Neuron (in vitro differentiated cells): ENCODE results near the gene RGP1.

Source experiments
- H2AFZ ChIP-seq: one replicate; pipeline ENCODE4 v1.6.1; 2013; ENCODE audit warnings: low read depth, mild to moderate bottlenecking, inconsistent platforms, low read length, moderate library complexity
- H3K27me3 ChIP-seq: one replicate; pipeline ENCODE4 v1.6.1; 2013; ENCODE audit warnings: low read length; ENCODE audit not compliant: insufficient read depth
- H3K36me3 ChIP-seq: one replicate; pipeline ENCODE4 v1.6.1; 2013; ENCODE audit warnings: low read length; ENCODE audit not compliant: insufficient read depth
- H3K4me1 ChIP-seq: one replicate; pipeline ENCODE4 v1.6.1; 2013; ENCODE audit warnings: low read length; ENCODE audit not compliant: insufficient read depth
- H3K4me3 ChIP-seq: 2 replicates; pipeline ENCODE4 v1.5.1; 2013; ENCODE audit warnings: mild to moderate bottlenecking, low read length, moderate library complexity
- H3K9me3 ChIP-seq: one replicate; pipeline ENCODE4 v1.6.1; 2013; ENCODE audit warnings: low read length

The RGP1 gene

GRCh38 chr9:35748858-35749514, at the start of gene RGP1, which contains the start of gene GBA2:
Gene RGP1, plus strand, starts transcription at chr9:35749287. Its CDS starts 469 bp downstream, at chr9:35749756.
Gene GBA2, minus strand, starts transcription at chr9:35749228. Its CDS starts 524 bp downstream, at chr9:35748704.
- peaks cover 49% of the 10 kb centered on the region for H3K36me3 ChIP-seq
- peak within 1 kb of the TSS; percentile 96 for H3K4me3 ChIP-seq
- H3K9me3 ChIP-seq, result no peaks in the 10 kb centered on the region
- peak within 1 kb of the TSS; percentile 88 for H2AFZ ChIP-seq
- H3K4me1 ChIP-seq, result peaks cover 35% of the 10 kb centered on the region
- no peaks in the 10 kb centered on the region for H3K27me3 ChIP-seq

GRCh38 chr9:35700031-35700430, 49.1 kb upstream of the RGP1 start:
- no peaks in the 10 kb centered on the region for H3K27me3 ChIP-seq
- no peaks in the 10 kb centered on the region for H3K4me1 ChIP-seq
- no peaks in the 10 kb centered on the region for H3K9me3 ChIP-seq
- peaks cover 85% of the 10 kb centered on the region for H3K36me3 ChIP-seq
- H2AFZ ChIP-seq, result no peak overlapping the region
- no peak overlapping the region for H3K4me3 ChIP-seq

- H3K36me3 ChIP-seq, result peaks cover 92% of the 10 kb centered on the region
- no peak overlapping the region for H3K4me3 ChIP-seq
- no peaks in the 10 kb centered on the region for H3K9me3 ChIP-seq
- no peaks in the 10 kb centered on the region for H3K27me3 ChIP-seq
- H2AFZ ChIP-seq, result no peak overlapping the region
- no peaks in the 10 kb centered on the region for H3K4me1 ChIP-seq
Observed at GRCh38 chr9:35700942-35701341, 48.1 kb upstream of the RGP1 start.

GRCh38 chr9:35702696-35703095, 46.4 kb upstream of the RGP1 start:
- Histone ChIP-seq H3K27me3 (no peaks in the 10 kb centered on the region), H3K4me3 (no peak overlapping the region), H3K4me1 (no peaks in the 10 kb centered on the region), H3K36me3 (peaks cover 97% of the 10 kb centered on the region), H3K9me3 (no peaks in the 10 kb centered on the region), H2AFZ (no peak overlapping the region)

- Histone ChIP-seq H3K9me3 (no peaks in the 10 kb centered on the region), H3K36me3 (peaks cover 96% of the 10 kb centered on the region), H2AFZ (no peak overlapping the region), H3K4me3 (no peak overlapping the region), H3K4me1 (no peaks in the 10 kb centered on the region), H3K27me3 (no peaks in the 10 kb centered on the region)
Observed at GRCh38 chr9:35703906-35704672, 45.0 kb upstream of the RGP1 start.

GRCh38 chr9:35705372-35705771, 43.7 kb upstream of the RGP1 start:
- Histone ChIP-seq H3K4me3 (no peak overlapping the region), H3K36me3 (peaks cover 89% of the 10 kb centered on the region)

GRCh38 chr9:35705836-35706430, 43.2 kb upstream of the RGP1 start:
- H3K4me1 ChIP-seq, result no peaks in the 10 kb centered on the region
- no peaks in the 10 kb centered on the region for H3K9me3 ChIP-seq
- no peaks in the 10 kb centered on the region for H3K27me3 ChIP-seq
- H2AFZ ChIP-seq, result no peak overlapping the region
- no peak overlapping the region for H3K4me3 ChIP-seq
- H3K36me3 ChIP-seq, result peaks cover 89% of the 10 kb centered on the region

More at GRCh38 chr9:35705372-35705771, 43.7 kb upstream of the RGP1 start:
- Histone ChIP-seq H3K9me3 (no peaks in the 10 kb centered on the region), H2AFZ (no peak overlapping the region), H3K27me3 (no peaks in the 10 kb centered on the region), H3K4me1 (no peaks in the 10 kb centered on the region)

- no peaks in the 10 kb centered on the region for H3K9me3 ChIP-seq
- peaks cover 90% of the 10 kb centered on the region for H3K36me3 ChIP-seq
- no peaks in the 10 kb centered on the region for H3K27me3 ChIP-seq
- no peak overlapping the region for H2AFZ ChIP-seq
- no peak overlapping the region for H3K4me3 ChIP-seq
- no peaks in the 10 kb centered on the region for H3K4me1 ChIP-seq
Observed at GRCh38 chr9:35706951-35707350, 42.1 kb upstream of the RGP1 start.

GRCh38 chr9:35708146-35708545, 40.9 kb upstream of the RGP1 start:
- Histone ChIP-seq H3K4me3 (no peak overlapping the region), H3K4me1 (no peaks in the 10 kb centered on the region), H3K27me3 (no peaks in the 10 kb centered on the region), H2AFZ (no peak overlapping the region), H3K36me3 (peaks cover 90% of the 10 kb centered on the region), H3K9me3 (no peaks in the 10 kb centered on the region)

- Histone ChIP-seq H3K4me3 (no peak overlapping the region), H3K9me3 (no peaks in the 10 kb centered on the region), H3K27me3 (no peaks in the 10 kb centered on the region), H2AFZ (no peak overlapping the region), H3K4me1 (no peaks in the 10 kb centered on the region), H3K36me3 (peaks cover 84% of the 10 kb centered on the region)
Observed at GRCh38 chr9:35710818-35711500, 38.1 kb upstream of the RGP1 start.

- Histone ChIP-seq H3K4me1 (no peaks in the 10 kb centered on the region), H3K36me3 (peaks cover 84% of the 10 kb centered on the region), H3K27me3 (no peaks in the 10 kb centered on the region), H2AFZ (no peak overlapping the region), H3K4me3 (no peak overlapping the region), H3K9me3 (no peaks in the 10 kb centered on the region)
Observed at GRCh38 chr9:35711501-35712428, 37.3 kb upstream of the RGP1 start.

- H3K36me3 ChIP-seq, result peaks cover 84% of the 10 kb centered on the region
- H2AFZ ChIP-seq, result no peak overlapping the region
- no peaks in the 10 kb centered on the region for H3K27me3 ChIP-seq
- no peaks in the 10 kb centered on the region for H3K9me3 ChIP-seq
- H3K4me1 ChIP-seq, result no peaks in the 10 kb centered on the region
- H3K4me3 ChIP-seq, result no peak overlapping the region
Observed at GRCh38 chr9:35712762-35713400, 36.2 kb upstream of the RGP1 start.
